HG02852 (cell line): ENCODE results near the gene SH3TC2.

Source experiments
- ATAC-seq: cut with Tn5 transposase; IDR thresholded peaks from one replicate; pipeline ENCODE4 v1.9.1; 2021; ENCODE audit warnings: mild to moderate bottlenecking, moderate library complexity; ENCODE audit not compliant: unreplicated experiment

SH3TC2 gene

GRCh38 chr5:149002761-149003689 is 59.8 kb downstream of the SH3TC2 start:
- no peak for ATAC-seq

DNA sequence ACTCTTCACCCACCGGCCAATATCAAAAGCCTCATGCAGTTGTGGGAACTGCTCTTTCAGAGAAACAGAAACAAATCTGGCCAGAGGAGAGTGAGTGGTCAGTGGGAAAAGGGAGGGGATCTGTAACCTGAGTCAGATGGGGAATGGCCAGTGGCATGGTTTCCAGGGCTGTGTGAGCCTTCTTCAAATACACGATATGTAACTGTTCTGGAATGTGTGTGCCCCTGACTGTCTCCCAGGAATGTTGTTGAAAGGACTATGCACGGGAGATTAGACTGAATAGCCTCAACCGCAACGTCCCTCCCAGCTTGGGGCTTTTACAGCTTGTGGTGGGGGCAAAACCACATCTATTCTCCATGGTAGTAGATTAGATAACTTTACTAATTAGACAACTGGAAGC is 60.8 kb downstream of the SH3TC2 start:
- no peak for ATAC-seq

- no peak for ATAC-seq
Measured at GRCh38 chr5:149001162-149001561, 61.7 kb downstream of the SH3TC2 start.

DNA sequence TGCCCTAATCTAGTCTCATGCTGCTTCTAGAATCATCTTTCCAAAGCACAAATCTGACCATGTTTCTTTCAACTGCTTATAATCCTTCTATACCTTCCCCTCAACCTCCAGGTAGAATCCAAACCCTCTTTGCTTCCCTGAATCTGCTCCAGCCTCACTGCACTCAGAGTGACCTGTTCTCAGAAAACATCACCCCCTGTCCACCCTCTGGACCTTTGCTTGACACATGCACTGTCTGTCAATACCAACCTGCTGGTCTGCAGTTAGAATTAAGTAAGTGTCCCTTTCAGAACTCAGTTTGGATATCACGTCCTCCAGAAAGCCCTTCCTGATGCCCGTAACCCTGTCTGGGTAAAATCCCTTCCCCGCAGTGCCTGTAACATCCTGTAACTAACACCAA is 63.1 kb downstream of the SH3TC2 start:
- ATAC-seq, result no peak

DNA sequence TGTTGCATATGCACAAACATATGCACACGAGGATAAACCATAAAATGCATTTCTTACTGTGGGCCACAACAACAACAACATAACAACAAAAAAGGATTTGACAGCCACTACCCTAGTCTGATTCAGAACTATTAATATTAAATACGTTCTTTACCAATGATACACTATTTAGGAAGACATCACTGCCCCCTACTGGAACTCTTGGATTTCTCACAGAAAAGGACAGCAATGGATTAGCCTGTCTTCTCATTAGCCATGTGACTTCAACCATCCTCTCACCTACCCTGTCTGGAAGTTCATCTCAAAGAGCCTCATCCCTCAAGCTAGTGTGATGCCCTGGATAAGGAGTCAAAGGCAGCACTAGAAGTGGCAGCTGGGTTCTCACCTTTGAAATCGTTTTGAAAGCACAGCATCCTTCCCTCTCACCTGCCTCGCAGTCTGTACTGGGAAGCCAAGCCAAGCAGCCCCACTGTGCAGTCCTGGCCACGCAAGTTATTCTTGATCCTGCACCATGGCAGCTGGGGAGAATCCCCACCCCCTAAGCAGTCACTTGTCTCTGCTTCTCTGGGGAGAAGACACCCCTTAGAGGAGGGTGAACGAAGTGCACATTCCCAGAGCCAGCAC is 64.6 kb downstream of the SH3TC2 start:
- peak; percentile 68 for ATAC-seq

- ATAC-seq, result no peak
Measured at GRCh38 chr5:148996270-148996669, 66.6 kb downstream of the SH3TC2 start.

- no peak for ATAC-seq
Measured at GRCh38 chr5:148995791-148996190, 67.1 kb downstream of the SH3TC2 start.

GRCh38 chr5:148993283-148993936 is 69.5 kb downstream of the SH3TC2 start:
- ATAC-seq, result no peak

DNA sequence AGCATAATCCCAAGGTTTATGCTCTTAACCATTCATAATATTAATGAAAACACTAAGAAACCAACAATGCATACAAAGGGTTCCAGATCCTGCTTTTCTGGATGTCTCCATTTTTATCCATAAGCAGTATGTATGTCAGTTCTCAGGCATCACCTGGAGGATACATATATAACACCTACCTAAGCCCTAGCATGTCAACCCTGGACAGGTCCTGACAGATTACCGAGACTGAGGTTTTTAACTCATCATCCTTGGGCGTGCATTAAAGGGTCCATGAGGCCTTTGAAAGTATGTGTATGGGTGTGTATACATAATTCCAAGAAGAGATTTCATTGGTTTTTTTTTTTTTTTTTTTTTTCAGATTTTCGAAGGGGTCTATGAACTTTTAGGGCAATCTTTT is 70.6 kb downstream of the SH3TC2 start:
- no peak for ATAC-seq

- ATAC-seq, result no peak
Measured at GRCh38 chr5:148991566-148991965, 71.3 kb downstream of the SH3TC2 start.

- ATAC-seq, result no peak
Measured at GRCh38 chr5:148990817-148991216, 72.0 kb downstream of the SH3TC2 start.

- no peak for ATAC-seq
Measured at GRCh38 chr5:148989567-148989966, 73.3 kb downstream of the SH3TC2 start.

DNA sequence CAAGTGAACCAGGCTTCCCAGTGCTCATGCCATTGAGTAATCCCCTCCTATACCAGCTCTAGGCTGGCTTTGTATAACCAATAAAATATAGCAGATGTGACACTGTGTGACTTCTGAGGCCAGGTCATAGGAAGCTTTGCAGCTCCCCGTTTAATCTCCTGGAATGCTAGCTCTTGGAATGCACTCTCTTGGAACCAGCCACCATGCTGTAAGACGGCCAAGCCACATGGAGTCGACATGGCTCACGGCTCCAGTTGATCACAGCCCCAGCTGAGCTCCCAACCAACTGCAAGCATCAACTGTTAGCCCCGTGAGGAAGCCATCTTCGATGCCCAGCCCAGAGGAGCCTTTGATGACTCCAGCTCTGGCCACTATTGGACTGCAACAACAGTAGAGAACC is 74.5 kb downstream of the SH3TC2 start:
- no peak for ATAC-seq

DNA sequence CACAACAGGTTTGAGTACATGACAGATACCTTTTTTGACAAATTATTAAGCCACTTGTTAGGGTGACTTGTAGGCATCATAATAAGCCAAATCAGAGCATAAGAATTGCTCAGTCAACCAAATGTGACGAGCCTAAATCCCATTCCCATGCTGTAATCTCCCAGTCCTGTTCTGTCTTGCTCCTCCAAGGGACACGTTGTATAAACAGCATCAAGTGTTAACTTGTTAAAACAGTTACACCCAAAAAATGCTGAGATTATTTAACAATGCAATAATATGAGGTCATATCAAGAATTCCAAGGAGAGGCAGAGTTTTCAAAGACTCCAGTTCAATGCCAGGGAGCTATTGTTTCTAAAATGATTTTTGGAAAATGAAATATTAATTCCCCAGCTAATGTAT is 76.2 kb downstream of the SH3TC2 start:
- no peak for ATAC-seq

GRCh38 chr5:148984345-148984744 is 78.5 kb downstream of the SH3TC2 start:
- ATAC-seq, result no peak

GRCh38 chr5:148981353-148981752 is 81.5 kb downstream of the SH3TC2 start:
- no peak for ATAC-seq

DNA sequence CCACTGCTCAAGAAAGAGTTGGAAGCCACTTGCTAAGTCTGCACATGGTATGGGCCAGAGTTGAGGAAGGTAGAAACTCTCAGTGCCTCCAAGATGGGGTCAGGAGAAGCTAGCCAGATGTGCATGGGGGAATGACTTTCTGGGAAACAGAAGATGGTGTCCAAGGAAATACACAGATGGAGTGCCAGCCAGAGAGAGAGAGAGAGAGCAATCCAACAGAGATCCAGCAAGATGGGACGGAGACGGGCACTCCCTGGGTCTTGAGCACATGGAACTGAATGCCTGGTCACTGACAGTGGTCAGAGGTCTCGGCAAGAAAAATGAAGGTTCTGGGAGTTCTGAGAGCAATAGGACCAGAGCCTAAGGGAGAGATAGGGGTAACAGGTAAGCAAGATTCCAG is 82.1 kb downstream of the SH3TC2 start:
- ATAC-seq, result no peak

DNA sequence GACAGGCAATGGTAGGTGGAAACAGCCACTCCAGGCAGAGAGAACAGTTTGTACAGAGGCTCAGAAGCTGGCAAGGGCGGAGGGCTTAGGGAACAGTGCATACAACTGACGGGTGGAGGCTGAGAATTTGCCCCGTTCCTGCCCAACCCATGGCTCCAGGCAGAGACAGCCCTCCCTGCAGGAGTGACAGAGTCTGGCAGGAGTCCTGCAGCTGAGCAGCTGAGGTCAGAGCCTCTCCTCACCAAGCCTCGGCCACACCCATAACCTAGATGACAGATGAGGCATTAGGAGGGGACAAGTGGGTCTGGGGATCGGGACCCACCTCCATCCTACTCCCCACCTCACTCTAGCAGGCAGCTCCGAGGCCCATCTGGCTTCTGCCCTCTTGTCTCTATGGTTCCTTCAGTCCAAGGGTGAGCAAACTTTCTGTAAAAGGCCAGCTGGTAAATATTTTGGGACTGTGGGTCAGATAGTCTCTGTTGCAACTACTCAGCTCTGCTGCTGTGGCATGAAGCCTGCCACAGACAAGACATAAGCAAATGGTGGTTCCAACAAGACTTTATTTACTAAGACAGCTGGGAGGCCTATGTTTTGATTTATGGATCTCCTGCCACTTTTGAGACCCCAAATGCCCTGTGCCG is 83.7 kb downstream of the SH3TC2 start:
- no peak for ATAC-seq

DNA sequence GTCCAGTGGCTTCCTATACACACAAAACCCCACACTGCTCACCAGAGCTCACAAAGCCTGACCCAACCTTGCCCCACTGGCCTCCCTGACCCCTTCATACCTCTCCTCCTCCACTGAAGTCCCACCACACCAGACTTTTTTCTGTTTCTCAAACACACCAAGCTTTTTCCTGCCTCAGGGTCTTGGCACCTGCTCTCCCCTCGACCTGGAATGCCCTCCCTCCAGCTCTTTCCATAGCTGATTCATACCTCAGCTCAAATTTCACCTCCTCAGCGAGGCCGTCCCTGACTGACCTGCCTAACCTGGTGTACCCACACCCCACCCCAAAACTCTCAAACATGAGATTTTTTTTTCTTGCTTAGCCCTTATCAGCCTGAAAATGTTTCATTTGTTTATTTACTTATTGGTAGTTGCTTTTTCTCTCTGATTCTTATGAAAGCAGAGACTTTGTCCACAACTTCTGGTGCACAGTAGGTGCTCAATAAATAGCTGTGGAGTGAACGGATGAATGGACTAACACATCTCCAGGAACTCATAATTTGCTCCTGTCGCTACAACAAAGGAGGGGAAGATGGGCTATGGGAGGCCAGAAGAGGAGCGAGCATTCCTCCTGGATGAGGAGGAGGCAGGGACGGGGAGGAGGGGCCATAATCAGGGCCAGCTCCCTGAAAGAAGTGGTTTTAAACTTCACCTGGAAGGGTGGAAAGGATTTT is 84.3 kb downstream of the SH3TC2 start:
- ATAC-seq, result no peak

- ATAC-seq, result no peak
Measured at GRCh38 chr5:148976569-148977381, 86.1 kb downstream of the SH3TC2 start.
